Measurements from ENCODE around the gene COPZ1.

The COPZ1 gene

GRCh38 chr12:54359762-54360351, 34.9 kb downstream of the COPZ1 start:
- DNase-seq, result no peak

- peak; percentile 89 for DNase-seq
These were observed 36.0 kb downstream of the COPZ1 start for GRCh38 chr12:54360717-54361456.

- no peak for DNase-seq
These were observed 38.1 kb downstream of the COPZ1 start for GRCh38 chr12:54363047-54363446.

- no peak for DNase-seq
These were observed 38.7 kb downstream of the COPZ1 start for GRCh38 chr12:54363618-54364017.

- DNase-seq, result no peak
These were observed 39.5 kb downstream of the COPZ1 start, which contains the start of gene GPR84 for GRCh38 chr12:54364413-54364812. Gene GPR84 (minus strand): TSS chr12:54364486. CDS start chr12:54363851, 635 bp downstream.

GRCh38 chr12:54368025-54368708, 43.2 kb downstream of the COPZ1 start:
- no peak for DNase-seq

- peak; percentile 96 for DNase-seq
These were observed 44.0 kb downstream of the COPZ1 start for GRCh38 chr12:54368709-54369596.

- DNase-seq, result peak; percentile 55
These were observed 44.7 kb downstream of the COPZ1 start for GRCh38 chr12:54369597-54370131.

GRCh38 chr12:54370171-54370730, 45.3 kb downstream of the COPZ1 start:
- DNase-seq, result peak; percentile 90

- peak; percentile 82 for DNase-seq
These were observed 46.6 kb downstream of the COPZ1 start for GRCh38 chr12:54371328-54372112.

GRCh38 chr12:54372113-54372806, 47.3 kb downstream of the COPZ1 start:
- DNase-seq, result no peak

GRCh38 chr12:54373649-54374561, 49.0 kb downstream of the COPZ1 start:
- DNase-seq, result no peak

GRCh38 chr12:54374562-54375258, 49.8 kb downstream of the COPZ1 start:
- no peak for DNase-seq

GRCh38 chr12:54375259-54375579, 50.3 kb downstream of the COPZ1 start:
- no peak for DNase-seq

GRCh38 chr12:54376596-54376995, 51.7 kb downstream of the COPZ1 start:
- DNase-seq, result peak; percentile 17

GRCh38 chr12:54377007-54377406, 52.1 kb downstream of the COPZ1 start:
- DNase-seq, result no peak

- DNase-seq, result peak; percentile 18
These were observed 53.0 kb downstream of the COPZ1 start for GRCh38 chr12:54377797-54378515.

GRCh38 chr12:54378796-54379397, 54.0 kb downstream of the COPZ1 start:
- DNase-seq, result peak; percentile 79

All from right hindlimb (tissue), 1 donor.